ENCODE measurements around the gene WASHC2A. TPM values are rescaled to one million over a fixed set of nuclear protein-coding genes. Genes with fewer than 3 reads are reported as not detected.

The WASHC2A gene
- total and polyA plus RNA-seq, 2 of the 4 experiments (the other 2 are of a cell fraction), result 22.6 to 29.4 TPM

GRCh38 chr10:50033481-50033880, 34.3 kb upstream of the WASHC2A start:
- no peak overlapping the region for H3K4me3 ChIP-seq (ENCODE audit: insufficient read depth, low read depth, low read length)
- no peaks in the 10 kb centered on the region for H3K9me1 ChIP-seq (ENCODE audit: insufficient read depth, low read length)
- no peak overlapping the region for H4K8ac ChIP-seq (ENCODE audit: low read depth in 2 of 2, low read length in 2 of 2)
- H3K14ac ChIP-seq (replicated peaks; ENCODE audit: low read depth, low read length), result no peak overlapping the region
- H2AK9ac ChIP-seq (replicated peaks; ENCODE audit: low read depth, low read length, poor library complexity), result no peak overlapping the region
- no peak overlapping the region for H2BK120ac ChIP-seq (ENCODE audit: low read depth, low read length)
- H3K9ac ChIP-seq (ENCODE audit: low read depth, low read length), result no peak overlapping the region
- no peak overlapping the region for H3K4me2 ChIP-seq (ENCODE audit: low read depth, low read length)
- no peaks in the 10 kb centered on the region for H3K36me3 ChIP-seq (ENCODE audit: control insufficient read depth, insufficient read depth, low read length)
- CTCF ChIA-PET, result no interaction called here
- ATAC-seq (ENCODE audit: low read depth) (peak; percentile 80), DNase-seq (peak; percentile 74)
- H4K20me1 ChIP-seq (ENCODE audit: insufficient read depth, low read length), result no peaks in the 10 kb centered on the region
- H3K79me1 ChIP-seq (ENCODE audit: low read depth in 1 of 2, low read length in 2 of 2), result no peaks in the 10 kb centered on the region
- no peak overlapping the region for H4K5ac ChIP-seq (ENCODE audit: low read depth, low read length)
- H2BK15ac ChIP-seq (ENCODE audit: low read depth, low read length), result no peak overlapping the region
- H3K4ac ChIP-seq (ENCODE audit: low read depth, low read length), result no peak overlapping the region
- H3K23ac ChIP-seq (ENCODE audit: low read depth, low read length), result no peak overlapping the region
- H2AFZ ChIP-seq (replicated peaks; ENCODE audit: low read length, poor library complexity), result no peak overlapping the region
- BruUV-seq (replicated peaks), result no TSS peak
- H3K18ac ChIP-seq (ENCODE audit: low read depth, low read length), result no peak overlapping the region
- H3K9me3 ChIP-seq (ENCODE audit: control insufficient read depth, insufficient read depth, low read length), result no peaks in the 10 kb centered on the region
- H4K91ac ChIP-seq (ENCODE audit: insufficient read depth, low read depth, low read length), result no peak overlapping the region
- H2AK5ac ChIP-seq (ENCODE audit: low read depth, low read length), result no peak overlapping the region
- H3K27me3 ChIP-seq (ENCODE audit: control insufficient read depth, insufficient read depth, low read length), result peaks cover 6% of the 10 kb centered on the region
- no peak overlapping the region for H2BK20ac ChIP-seq (ENCODE audit: low read depth, low read length)
- intact Hi-C loops (cut with micrococcal nuclease), result no loop called here
- in situ Hi-C loops (cut with MboI; ENCODE audit: low sequenced_read_pairs), result no loop called here
- WGBS, 2 experiments (ENCODE audit: extremely low coverage in 2 of 2, insufficient read length in 1 of 2), result no CpG with 5 or more reads among the region's 3 CpGs
- H3K4me1 ChIP-seq (ENCODE audit: control insufficient read depth, insufficient read depth, low read length), result no peaks in the 10 kb centered on the region
- POLR2A ChIA-PET (ENCODE audit: unreplicated experiment), result no interaction called here
- H2BK5ac ChIP-seq (ENCODE audit: low read depth, low read length, poor library complexity, severe bottlenecking), result no peak overlapping the region
- H3K56ac ChIP-seq (ENCODE audit: extremely low read depth, insufficient read depth, low read length), result no peak overlapping the region
- dilution Hi-C loops (cut with HindIII; ENCODE audit: low sequenced_read_pairs, unreplicated experiment), result no loop called here
- H3K27ac ChIP-seq (ENCODE audit: insufficient read depth, low read length), result no peak overlapping the region
- TF ChIP-seq RCOR1 (IDR thresholded peaks at IDR 0.05; ENCODE audit: insufficient replicate concordance, low read length), result no peak
- TF ChIP-seq USF2 (IDR thresholded peaks at IDR 0.05; ENCODE audit: low read depth, low read length), result no peak
- TF ChIP-seq NFE2L2 (IDR thresholded peaks at IDR 0.05; ENCODE audit: low read depth, low read length), result no peak
- no peak for TF ChIP-seq SMC3 (IDR thresholded peaks at IDR 0.05; ENCODE audit: low read depth, low read length)
- no peak for TF ChIP-seq POLR2A (IDR thresholded peaks at IDR 0.05; ENCODE audit: low read depth, low read length)
- no peak for TF ChIP-seq MAFK (IDR thresholded peaks at IDR 0.05; ENCODE audit: low read depth, low read length)
- TF ChIP-seq ELK1 (IDR thresholded peaks at IDR 0.05; ENCODE audit: borderline replicate concordance, low read depth, low read length), result no peak
- TF ChIP-seq FOS (IDR thresholded peaks at IDR 0.05; ENCODE audit: low read depth, low read length), result no peak
- no peak for TF ChIP-seq RFX5 (IDR thresholded peaks at IDR 0.05; ENCODE audit: low read depth, low read length)
- TF ChIP-seq CTCF (conservative IDR thresholded peaks at IDR 0.05; ENCODE audit: low read depth, low read length), result no peak
- no peak for TF ChIP-seq MAZ (IDR thresholded peaks at IDR 0.05; ENCODE audit: borderline replicate concordance, low read depth, low read length)
- no peak for TF ChIP-seq RAD21 (IDR thresholded peaks at IDR 0.05; ENCODE audit: low read length)
- TF ChIP-seq BHLHE40 (IDR thresholded peaks at IDR 0.05; ENCODE audit: low read depth, low read length), result no peak
- TF ChIP-seq MXI1 (IDR thresholded peaks at IDR 0.05; ENCODE audit: borderline replicate concordance, low read depth, low read length), result no peak
- TF ChIP-seq CEBPB (IDR thresholded peaks at IDR 0.05; ENCODE audit: low read depth, low read length), result no peak
- TF ChIP-seq CHD1 (IDR thresholded peaks at IDR 0.05; ENCODE audit: low read depth, low read length), result no peak
